ENCODE data around the gene PTPRT. TPM values are rescaled to one million over a fixed set of nuclear protein-coding genes. Genes with fewer than 3 reads are reported as not detected.

PTPRT gene
- total and polyA plus RNA-seq, 10 of the 15 experiments (the other 5 are each of a cell fraction or from before 2014, with no cell fraction given): not detected

DNA sequence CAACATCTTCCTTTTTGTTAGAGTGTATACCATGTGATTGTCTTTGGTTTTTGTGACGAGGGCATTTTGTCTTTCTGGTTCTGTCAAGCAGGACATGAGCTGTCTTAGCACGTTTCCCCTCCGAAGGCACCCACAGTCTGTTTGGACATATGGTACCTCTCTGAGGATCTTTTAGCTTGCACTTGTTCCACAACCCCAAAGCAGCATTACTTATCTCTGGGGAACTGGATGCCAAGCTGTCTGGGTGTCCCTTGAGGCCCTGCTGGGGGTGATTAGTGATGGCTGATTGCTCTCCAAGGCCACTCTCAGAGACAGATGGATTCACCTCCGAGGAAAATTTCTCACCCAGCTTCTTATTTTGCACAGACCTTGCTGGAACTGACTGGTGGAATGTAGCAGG is 1126.6 kb downstream of the PTPRT start:
- ChIA-PET SMC1A (ENCODE audit: uncharacterized antibody, unreplicated experiment) (no interaction called here), RAD21 (ENCODE audit: unreplicated experiment) (no interaction called here), POLR2A (no interaction called here), CTCF (interaction anchor here (1.3 kb wide), 1 partner anchor 9 kb away, joined by 3 read pairs; no protein-coding TSS in a partner anchor)
- ATAC-seq: no peak
- FAIRE-seq: no peak
- Histone ChIP-seq H3K27me3 (replicated peaks in 1 of 2; ENCODE audit: control insufficient read depth in 2 of 2, insufficient read depth in 2 of 2, low read length in 1 of 2) (no peaks in the 10 kb centered on the region), H2AFZ (ENCODE audit: control insufficient read depth, low read depth, low read length) (no peak overlapping the region), H3K4me2 (ENCODE audit: control insufficient read depth, insufficient read depth) (no peak overlapping the region), H3K36me3 (ENCODE audit: control insufficient read depth in 2 of 2, insufficient read depth in 2 of 2, low read length in 1 of 2) (no peaks in the 10 kb centered on the region), H3K4me3 (no peak overlapping the region), H3K27ac (ENCODE audit: control insufficient read depth, insufficient read depth) (no peak overlapping the region), H3K9me3 (replicated peaks; ENCODE audit: control insufficient read depth, insufficient read depth, low read length) (no peaks in the 10 kb centered on the region), H3K4me1 (ENCODE audit: control insufficient read depth, insufficient read depth, low read length) (no peaks in the 10 kb centered on the region), H4K20me1 (ENCODE audit: control insufficient read depth, insufficient read depth) (no peaks in the 10 kb centered on the region), H3K79me2 (ENCODE audit: control insufficient read depth, insufficient read depth, low read length) (no peaks in the 10 kb centered on the region), H3K9ac (ENCODE audit: control insufficient read depth, insufficient read depth, low read length) (no peak overlapping the region)
- TF ChIP-seq, protein P1, sequence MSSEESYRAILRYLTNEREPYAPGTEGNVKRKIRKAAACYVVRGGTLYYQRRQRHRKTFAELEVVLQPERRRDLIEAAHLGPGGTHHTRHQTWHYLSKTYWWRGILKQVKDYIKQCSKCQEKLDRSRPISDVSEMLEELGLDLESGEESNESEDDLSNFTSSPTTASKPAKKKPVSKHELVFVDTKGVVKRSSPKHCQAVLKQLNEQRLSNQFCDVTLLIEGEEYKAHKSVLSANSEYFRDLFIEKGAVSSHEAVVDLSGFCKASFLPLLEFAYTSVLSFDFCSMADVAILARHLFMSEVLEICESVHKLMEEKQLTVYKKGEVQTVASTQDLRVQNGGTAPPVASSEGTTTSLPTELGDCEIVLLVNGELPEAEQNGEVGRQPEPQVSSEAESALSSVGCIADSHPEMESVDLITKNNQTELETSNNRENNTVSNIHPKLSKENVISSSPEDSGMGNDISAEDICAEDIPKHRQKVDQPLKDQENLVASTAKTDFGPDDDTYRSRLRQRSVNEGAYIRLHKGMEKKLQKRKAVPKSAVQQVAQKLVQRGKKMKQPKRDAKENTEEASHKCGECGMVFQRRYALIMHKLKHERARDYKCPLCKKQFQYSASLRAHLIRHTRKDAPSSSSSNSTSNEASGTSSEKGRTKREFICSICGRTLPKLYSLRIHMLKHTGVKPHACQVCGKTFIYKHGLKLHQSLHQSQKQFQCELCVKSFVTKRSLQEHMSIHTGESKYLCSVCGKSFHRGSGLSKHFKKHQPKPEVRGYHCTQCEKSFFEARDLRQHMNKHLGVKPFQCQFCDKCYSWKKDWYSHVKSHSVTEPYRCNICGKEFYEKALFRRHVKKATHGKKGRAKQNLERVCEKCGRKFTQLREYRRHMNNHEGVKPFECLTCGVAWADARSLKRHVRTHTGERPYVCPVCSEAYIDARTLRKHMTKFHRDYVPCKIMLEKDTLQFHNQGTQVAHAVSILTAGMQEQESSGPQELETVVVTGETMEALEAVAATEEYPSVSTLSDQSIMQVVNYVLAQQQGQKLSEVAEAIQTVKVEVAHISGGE (CRISPR knock-in tag; IDR thresholded peaks at IDR 0.05): no peak
- TF ChIP-seq MEF2B (IDR thresholded peaks at IDR 0.05; ENCODE audit: partially characterized antibody, poor library complexity, severe bottlenecking): no peak
- TF ChIP-seq CHD4 (IDR thresholded peaks at IDR 0.05): no peak
- TF ChIP-seq, protein P2, sequence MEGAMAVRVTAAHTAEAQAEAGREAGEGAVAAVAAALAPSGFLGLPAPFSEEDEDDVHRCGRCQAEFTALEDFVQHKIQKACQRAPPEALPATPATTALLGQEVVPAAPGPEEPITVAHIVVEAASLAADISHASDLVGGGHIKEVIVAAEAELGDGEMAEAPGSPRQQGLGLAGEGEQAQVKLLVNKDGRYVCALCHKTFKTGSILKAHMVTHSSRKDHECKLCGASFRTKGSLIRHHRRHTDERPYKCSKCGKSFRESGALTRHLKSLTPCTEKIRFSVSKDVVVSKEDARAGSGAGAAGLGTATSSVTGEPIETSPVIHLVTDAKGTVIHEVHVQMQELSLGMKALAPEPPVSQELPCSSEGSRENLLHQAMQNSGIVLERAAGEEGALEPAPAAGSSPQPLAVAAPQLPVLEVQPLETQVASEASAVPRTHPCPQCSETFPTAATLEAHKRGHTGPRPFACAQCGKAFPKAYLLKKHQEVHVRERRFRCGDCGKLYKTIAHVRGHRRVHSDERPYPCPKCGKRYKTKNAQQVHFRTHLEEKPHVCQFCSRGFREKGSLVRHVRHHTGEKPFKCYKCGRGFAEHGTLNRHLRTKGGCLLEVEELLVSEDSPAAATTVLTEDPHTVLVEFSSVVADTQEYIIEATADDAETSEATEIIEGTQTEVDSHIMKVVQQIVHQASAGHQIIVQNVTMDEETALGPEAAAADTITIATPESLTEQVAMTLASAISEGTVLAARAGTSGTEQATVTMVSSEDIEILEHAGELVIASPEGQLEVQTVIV (IDR thresholded peaks at IDR 0.05; ENCODE audit: borderline replicate concordance, partially characterized antibody): no peak
- TF ChIP-seq, protein P3, sequence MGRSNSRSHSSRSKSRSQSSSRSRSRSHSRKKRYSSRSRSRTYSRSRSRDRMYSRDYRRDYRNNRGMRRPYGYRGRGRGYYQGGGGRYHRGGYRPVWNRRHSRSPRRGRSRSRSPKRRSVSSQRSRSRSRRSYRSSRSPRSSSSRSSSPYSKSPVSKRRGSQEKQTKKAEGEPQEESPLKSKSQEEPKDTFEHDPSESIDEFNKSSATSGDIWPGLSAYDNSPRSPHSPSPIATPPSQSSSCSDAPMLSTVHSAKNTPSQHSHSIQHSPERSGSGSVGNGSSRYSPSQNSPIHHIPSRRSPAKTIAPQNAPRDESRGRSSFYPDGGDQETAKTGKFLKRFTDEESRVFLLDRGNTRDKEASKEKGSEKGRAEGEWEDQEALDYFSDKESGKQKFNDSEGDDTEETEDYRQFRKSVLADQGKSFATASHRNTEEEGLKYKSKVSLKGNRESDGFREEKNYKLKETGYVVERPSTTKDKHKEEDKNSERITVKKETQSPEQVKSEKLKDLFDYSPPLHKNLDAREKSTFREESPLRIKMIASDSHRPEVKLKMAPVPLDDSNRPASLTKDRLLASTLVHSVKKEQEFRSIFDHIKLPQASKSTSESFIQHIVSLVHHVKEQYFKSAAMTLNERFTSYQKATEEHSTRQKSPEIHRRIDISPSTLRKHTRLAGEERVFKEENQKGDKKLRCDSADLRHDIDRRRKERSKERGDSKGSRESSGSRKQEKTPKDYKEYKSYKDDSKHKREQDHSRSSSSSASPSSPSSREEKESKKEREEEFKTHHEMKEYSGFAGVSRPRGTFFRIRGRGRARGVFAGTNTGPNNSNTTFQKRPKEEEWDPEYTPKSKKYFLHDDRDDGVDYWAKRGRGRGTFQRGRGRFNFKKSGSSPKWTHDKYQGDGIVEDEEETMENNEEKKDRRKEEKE (IDR thresholded peaks at IDR 0.05): no peak
- no peak for TF ChIP-seq POU2F2 (IDR thresholded peaks at IDR 0.05; ENCODE audit: borderline replicate concordance, low read depth, low read length)
- no peak for TF ChIP-seq TAF1 (IDR thresholded peaks at IDR 0.05; ENCODE audit: borderline replicate concordance, low read depth, low read length)
- TF ChIP-seq CBX5 (IDR thresholded peaks at IDR 0.05; ENCODE audit: low read depth): no peak
- intact Hi-C loops (cut with micrococcal nuclease; ENCODE audit: unreplicated experiment): no loop called here
- WGBS (ENCODE audit: insufficient coverage, insufficient replicate concordance, low lambda C conversion rate, missing lambda C conversion rate): 32% methylated on average over 4 of the region's 4 CpGs
- BruUV-seq (replicated peaks): no TSS peak
- DNase-seq (ENCODE audit: low read depth, low spot score): no peak
- in situ Hi-C loops (cut with MboI): no loop called here
